T-helper 2 cell treated with Interferon-gamma antibody and Interleukin-4, amounts not matched to agents 5 μg/mL and 100 μg/mL, for 36 hours (primary cell): Measurements from ENCODE around the gene MAP4K4.
"Not testable (repeated sequence)": the region's sequence is repeated elsewhere in the genome, so short reads cannot be mapped to it uniquely, and the experiment has no call there.

ENCODE experiments used
- DNase-seq: peaks from one replicate; pipeline ENCODE4 v3.0.0; 2021; ENCODE audit warnings: low spot score
- H3K27ac Mint-ChIP-seq: one replicate; pipeline ENCODE4 v1.8.0; 2021; ENCODE audit warnings: mild to moderate bottlenecking, mixed read lengths
- H3K27me3 Mint-ChIP-seq: one replicate; pipeline ENCODE4 v1.8.0; 2021; ENCODE audit warnings: low read depth, mixed read lengths
- H3K36me3 Mint-ChIP-seq: one replicate; pipeline ENCODE4 v1.8.0; 2021; ENCODE audit warnings: low read depth, mixed read lengths
- H3K4me1 Mint-ChIP-seq: one replicate; pipeline ENCODE4 v1.8.0; 2021; ENCODE audit warnings: low read depth, mixed read lengths
- H3K4me3 Mint-ChIP-seq: one replicate; pipeline ENCODE4 v1.8.0; 2022; ENCODE audit warnings: mild to moderate bottlenecking, moderate library complexity, mixed read lengths
- H3K9me3 Mint-ChIP-seq: one replicate; pipeline ENCODE4 v1.8.0; 2021; ENCODE audit warnings: mixed read lengths

The MAP4K4 gene

GRCh38 chr2:101921953-101922325 lies 224.4 kb downstream of the MAP4K4 start:
- H3K9me3 Mint-ChIP-seq: peaks cover 24% of the 10 kb centered on the region
- peaks cover 7% of the 10 kb centered on the region for H3K36me3 Mint-ChIP-seq
- DNase-seq: no peak
- no peak overlapping the region for H3K4me3 Mint-ChIP-seq
- peaks cover 3% of the 10 kb centered on the region for H3K27me3 Mint-ChIP-seq
- H3K4me1 Mint-ChIP-seq: no peaks in the 10 kb centered on the region
- no peak overlapping the region for H3K27ac Mint-ChIP-seq

GRCh38 chr2:101924311-101924710 lies 226.8 kb downstream of the MAP4K4 start:
- not testable (repeated sequence) for H3K27ac Mint-ChIP-seq, H3K4me1 Mint-ChIP-seq, DNase-seq, H3K36me3 Mint-ChIP-seq, H3K27me3 Mint-ChIP-seq, H3K4me3 Mint-ChIP-seq
- H3K9me3 Mint-ChIP-seq: peaks cover 35% of the 10 kb centered on the region

- Mint-ChIP-seq H3K4me3 (no peak overlapping the region), H3K9me3 (peaks cover 28% of the 10 kb centered on the region), H3K36me3 (peaks cover 6% of the 10 kb centered on the region), H3K4me1 (peaks cover 4% of the 10 kb centered on the region), H3K27me3 (no peaks in the 10 kb centered on the region), H3K27ac (no peak overlapping the region)
- no peak for DNase-seq
Observed at GRCh38 chr2:101930019-101930418, 232.5 kb downstream of the MAP4K4 start.

DNA sequence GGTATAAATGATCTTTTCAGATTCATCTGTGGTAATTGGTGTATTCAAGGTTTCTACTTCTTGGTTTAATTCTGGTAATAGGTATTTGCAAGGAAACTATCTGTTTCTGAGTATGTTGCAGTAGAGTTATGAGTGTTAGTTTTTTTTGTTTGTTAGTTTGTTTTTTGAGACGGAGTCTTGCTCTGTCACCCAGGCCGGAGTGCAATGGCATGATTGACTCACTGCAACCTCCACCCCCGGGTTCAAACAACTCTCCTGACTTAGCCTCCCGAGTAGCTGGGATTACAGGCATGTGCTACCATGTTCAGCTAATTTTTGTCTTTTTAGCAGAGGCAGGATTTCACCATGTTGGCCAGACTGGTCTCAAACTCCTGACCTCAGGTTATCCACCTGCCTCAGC lies 233.3 kb downstream of the MAP4K4 start:
- no peak for DNase-seq
- H3K36me3 Mint-ChIP-seq: peaks cover 6% of the 10 kb centered on the region
- H3K27ac Mint-ChIP-seq: no peak overlapping the region
- H3K4me3 Mint-ChIP-seq: no peak overlapping the region
- H3K9me3 Mint-ChIP-seq: peaks cover 24% of the 10 kb centered on the region
- no peaks in the 10 kb centered on the region for H3K27me3 Mint-ChIP-seq
- H3K4me1 Mint-ChIP-seq: peaks cover 4% of the 10 kb centered on the region

DNA sequence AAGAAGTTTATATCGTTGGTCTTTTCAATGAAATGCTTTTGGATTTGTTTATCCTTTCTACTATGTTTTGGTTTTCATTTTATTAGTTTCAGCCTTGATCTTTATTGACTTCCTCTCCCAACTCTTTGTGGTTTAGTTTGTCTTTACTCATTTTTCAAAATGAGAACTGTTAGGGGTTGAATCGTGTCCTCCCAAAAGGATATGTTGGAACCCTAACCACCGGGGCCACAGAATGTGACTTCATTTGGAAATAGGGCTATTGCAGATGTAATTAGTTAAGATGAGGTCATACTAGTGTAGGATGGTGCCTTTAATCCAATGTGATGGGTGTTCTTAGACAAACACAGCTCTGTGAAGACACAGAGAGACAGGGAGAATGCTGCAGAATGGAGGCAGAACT lies 233.9 kb downstream of the MAP4K4 start:
- Mint-ChIP-seq H3K9me3 (peaks cover 23% of the 10 kb centered on the region), H3K36me3 (peaks cover 6% of the 10 kb centered on the region), H3K4me1 (peaks cover 4% of the 10 kb centered on the region), H3K4me3 (no peak overlapping the region), H3K27me3 (no peaks in the 10 kb centered on the region), H3K27ac (no peak overlapping the region)
- DNase-seq: no peak

GRCh38 chr2:101935764-101936163 lies 238.3 kb downstream of the MAP4K4 start:
- H3K4me3 Mint-ChIP-seq, H3K36me3 Mint-ChIP-seq, H3K27ac Mint-ChIP-seq, H3K27me3 Mint-ChIP-seq, H3K4me1 Mint-ChIP-seq, DNase-seq: not testable (repeated sequence)
- peaks cover 28% of the 10 kb centered on the region for H3K9me3 Mint-ChIP-seq

DNA sequence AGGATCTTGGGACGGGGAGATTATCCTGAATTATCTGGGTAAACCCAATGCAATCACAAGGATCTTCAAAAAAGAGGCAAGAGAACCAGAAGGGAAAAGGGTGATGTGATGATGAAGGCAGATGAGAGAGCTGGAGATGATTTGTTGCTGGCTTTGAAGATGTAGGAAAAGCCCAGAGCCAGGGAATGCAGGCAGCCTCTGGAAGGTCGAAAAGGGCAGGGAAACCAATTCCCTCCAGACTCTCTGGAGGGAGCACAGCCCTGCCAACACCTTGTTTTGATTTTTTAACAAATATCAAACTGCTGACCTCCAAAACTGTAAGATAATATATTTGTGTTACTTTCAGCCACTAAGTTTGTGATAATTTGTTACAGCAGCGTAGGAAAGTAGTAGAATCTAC lies 245.3 kb downstream of the MAP4K4 start:
- Mint-ChIP-seq H3K27me3 (peaks cover 8% of the 10 kb centered on the region), H3K36me3 (no peaks in the 10 kb centered on the region), H3K27ac (no peak overlapping the region), H3K9me3 (peaks cover 14% of the 10 kb centered on the region), H3K4me3 (no peak overlapping the region), H3K4me1 (no peaks in the 10 kb centered on the region)
- no peak for DNase-seq
